GM23338 (cell line): ENCODE results near the gene CYTL1. TPM values are rescaled to one million over a fixed set of nuclear protein-coding genes. Genes with fewer than 3 reads are reported as not detected.

Experiments used
- ATAC-seq: fragments of 200-7000 bp; cut with Tn5 transposase; 3 replicates; pipeline ENCODE4 v1.9.1; 2020
- DNase-seq: peaks from one replicate; pipeline ENCODE4 v3.0.0-alpha.2; 2015; ENCODE audit warnings: low spot score
- H2AFZ ChIP-seq: fragments of 200-600 bp; sonication (generic); 2 replicates; pipeline ENCODE4 v1.8.0; 2016; ENCODE audit warnings: antibody characterized with exemption, mild to moderate bottlenecking, moderate library complexity
- H3F3A ChIP-seq: fragments of 200-600 bp; sonication (generic); replicated peaks from 2 replicates; pipeline ENCODE4 v1.8.0; 2017; ENCODE audit warnings: antibody characterized with exemption, mixed run types, low read depth
- H3K27ac ChIP-seq: fragments of 200-600 bp; sonication (generic); 2 replicates; pipeline ENCODE4 v1.6.1; 2016; ENCODE audit warnings: low read depth
- H3K27me3 ChIP-seq: fragments of 200-600 bp; sonication (generic); 2 replicates; pipeline ENCODE4 v1.8.0; 2016; ENCODE audit warnings: mild to moderate bottlenecking, mixed run types, moderate library complexity; ENCODE audit not compliant: insufficient read depth
- H3K36me3 ChIP-seq: fragments of 200-600 bp; sonication (generic); 2 replicates; pipeline ENCODE4 v1.8.0; 2016; ENCODE audit warnings: mild to moderate bottlenecking; ENCODE audit not compliant: insufficient read depth
- H3K4me1 ChIP-seq: fragments of 200-600 bp; sonication (generic); 2 replicates; pipeline ENCODE4 v1.8.0; 2016; ENCODE audit warnings: mild to moderate bottlenecking, moderate library complexity; ENCODE audit not compliant: insufficient read depth
- H3K4me2 ChIP-seq: fragments of 200-600 bp; sonication (generic); 2 replicates; pipeline ENCODE4 v1.7.1; 2017; ENCODE audit warnings: mixed run types
- H3K4me3 ChIP-seq: fragments of 200-600 bp; sonication (generic); 2 replicates; pipeline ENCODE4 v1.6.1; 2016; ENCODE audit warnings: mixed run types
- H3K79me2 ChIP-seq: fragments of 200-600 bp; sonication (generic); replicated peaks from 2 replicates; pipeline ENCODE4 v1.8.0; 2017; ENCODE audit warnings: mild to moderate bottlenecking; ENCODE audit not compliant: insufficient read depth
- H3K9me2 ChIP-seq: fragments of 200-600 bp; sonication (generic); 2 replicates; pipeline ENCODE4 v1.8.0; 2017; ENCODE audit not compliant: insufficient read depth
- H4K20me1 ChIP-seq: fragments of 200-600 bp; sonication (generic); replicated peaks from 2 replicates; pipeline ENCODE4 v1.8.0; 2017; ENCODE audit warnings: mild to moderate bottlenecking; ENCODE audit not compliant: insufficient read depth
- H3K27ac Mint-ChIP-seq: 2 replicates; pipeline ENCODE4 v1.8.0; 2020; ENCODE audit warnings: inconsistent platforms, mild to moderate bottlenecking, moderate library complexity, mixed read lengths
- H3K27me3 Mint-ChIP-seq: 3 replicates; pipeline ENCODE4 v1.8.0; 2022; ENCODE audit warnings: low read depth, mild to moderate bottlenecking, moderate library complexity, mixed read lengths, inconsistent platforms; ENCODE audit not compliant: insufficient read depth, poor library complexity
- H3K36me3 Mint-ChIP-seq: 3 replicates; pipeline ENCODE4 v1.8.0; 2021; ENCODE audit warnings: low read depth, mild to moderate bottlenecking, inconsistent platforms, moderate library complexity, mixed read lengths
- H3K4me1 Mint-ChIP-seq: 3 replicates; pipeline ENCODE4 v1.8.0; 2020; ENCODE audit warnings: mild to moderate bottlenecking, inconsistent platforms, mixed read lengths
- H3K4me3 Mint-ChIP-seq: 3 replicates; pipeline ENCODE4 v1.8.0; 2021; ENCODE audit warnings: moderate library complexity, mild to moderate bottlenecking, inconsistent platforms, mixed read lengths
- H3K9me3 Mint-ChIP-seq: 3 replicates; pipeline ENCODE4 v1.8.0; 2020; ENCODE audit warnings: moderate library complexity, mild to moderate bottlenecking, inconsistent platforms, mixed read lengths
- CREB1 ChIP-seq: fragments of 250-450 bp; sonication (Bioruptor Pico); IDR thresholded peaks from 2 replicates; pipeline ENCODE4 v1.5.0; 2020; ENCODE audit warnings: low read depth, mild to moderate bottlenecking, moderate library complexity
- EZH2 ChIP-seq: fragments of 200-600 bp; sonication (generic); IDR thresholded peaks from one replicate; pipeline ENCODE4 v1.8.0; 2017; ENCODE audit warnings: antibody characterized with exemption, mild to moderate bottlenecking, low read depth; ENCODE audit not compliant: unreplicated experiment
- EZH2phosphoT487 ChIP-seq: fragments of 200-600 bp; sonication (generic); IDR thresholded peaks from one replicate; pipeline ENCODE4 v1.8.1; 2018; ENCODE audit warnings: antibody characterized with exemption; ENCODE audit not compliant: unreplicated experiment
- JUNB ChIP-seq: IDR thresholded peaks from one replicate; pipeline ENCODE4 v1.6.1; 2016; ENCODE audit warnings: antibody characterized with exemption; ENCODE audit not compliant: unreplicated experiment
- NANOG ChIP-seq: IDR thresholded peaks from 2 replicates; pipeline ENCODE4 v1.6.1; 2016; ENCODE audit warnings: antibody characterized with exemption, borderline replicate concordance
- POLR2AphosphoS5 ChIP-seq: IDR thresholded peaks from 2 replicates; pipeline ENCODE4 v1.6.1; 2016; ENCODE audit warnings: antibody characterized with exemption, low read depth
- ZNF114 ChIP-seq: fragments of 250-450 bp; sonication (Bioruptor Pico); IDR thresholded peaks from 2 replicates; pipeline ENCODE4 v1.5.0; 2020; ENCODE audit warnings: mild to moderate bottlenecking, moderate library complexity
- polyA plus RNA-seq: library from polyadenylated mRNA; unstranded; fragments of >200 nt; fragmentation: Nextera tagmentation; extraction: Ambion mirVana; gene quantifications from 2 replicates; pipeline ENCODE4 v1.2.1, GENCODE V29; 2016
- total RNA-seq: library from RNA; depleted of rRNA; stranded (reverse); fragments of >200 nt; shearing (Covaris generic); gene quantifications from 2 replicates; pipeline ENCODE4 v1.2.3, GENCODE V29; 2014
- TF ChIP-seq, protein P1 (sequence below): IDR thresholded peaks from 2 replicates; pipeline ENCODE4 v1.6.1; 2016; ENCODE audit warnings: antibody characterized with exemption
- TF ChIP-seq, protein P2 (sequence below): IDR thresholded peaks from one replicate; pipeline ENCODE4 v1.6.1; 2018; ENCODE audit warnings: antibody characterized with exemption; ENCODE audit not compliant: unreplicated experiment
- TF ChIP-seq, protein P3 (sequence below), 2 experiments: fragments of 200-600 bp in 1 of 2; sonication (generic) in 1 of 2; conservative IDR thresholded peaks; 2 replicates each; pipeline versions ENCODE4 v1.5.1 to v1.6.1; 2016 to 2017; ENCODE audit warnings: antibody characterized with exemption in 2 of 2, low read depth in 2 of 2, mild to moderate bottlenecking in 2 of 2, moderate library complexity in 1 of 2

Gene CYTL1
- total and polyA plus RNA-seq, 2 experiments from 2014 or later = 12.6 to 17.6 TPM

DNA sequence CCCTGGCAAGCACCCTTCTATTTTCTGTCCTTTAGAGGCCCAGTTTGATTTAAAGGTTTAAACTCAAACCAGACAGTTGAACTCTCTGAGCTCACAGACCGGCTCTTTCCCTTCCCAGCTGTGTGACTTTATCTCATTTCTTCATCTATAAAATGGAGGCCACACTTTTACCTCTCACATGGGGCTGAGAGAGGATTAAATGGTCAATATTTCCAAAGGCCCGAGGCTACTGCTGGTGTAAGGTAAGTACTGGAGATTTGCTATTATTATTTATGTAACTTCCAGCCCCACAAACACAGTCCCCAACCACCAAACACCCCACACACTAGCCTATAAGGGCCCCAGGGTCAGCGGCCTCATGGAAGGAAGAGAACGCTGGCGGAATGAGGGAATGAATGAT is 13.6 kb upstream of the CYTL1 start (continued):
- TF ChIP-seq, protein P1, sequence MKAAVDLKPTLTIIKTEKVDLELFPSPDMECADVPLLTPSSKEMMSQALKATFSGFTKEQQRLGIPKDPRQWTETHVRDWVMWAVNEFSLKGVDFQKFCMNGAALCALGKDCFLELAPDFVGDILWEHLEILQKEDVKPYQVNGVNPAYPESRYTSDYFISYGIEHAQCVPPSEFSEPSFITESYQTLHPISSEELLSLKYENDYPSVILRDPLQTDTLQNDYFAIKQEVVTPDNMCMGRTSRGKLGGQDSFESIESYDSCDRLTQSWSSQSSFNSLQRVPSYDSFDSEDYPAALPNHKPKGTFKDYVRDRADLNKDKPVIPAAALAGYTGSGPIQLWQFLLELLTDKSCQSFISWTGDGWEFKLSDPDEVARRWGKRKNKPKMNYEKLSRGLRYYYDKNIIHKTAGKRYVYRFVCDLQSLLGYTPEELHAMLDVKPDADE = no peak
- TF ChIP-seq EZH2 = no peak
- TF ChIP-seq POLR2AphosphoS5 = no peak
- TF ChIP-seq, protein P2, sequence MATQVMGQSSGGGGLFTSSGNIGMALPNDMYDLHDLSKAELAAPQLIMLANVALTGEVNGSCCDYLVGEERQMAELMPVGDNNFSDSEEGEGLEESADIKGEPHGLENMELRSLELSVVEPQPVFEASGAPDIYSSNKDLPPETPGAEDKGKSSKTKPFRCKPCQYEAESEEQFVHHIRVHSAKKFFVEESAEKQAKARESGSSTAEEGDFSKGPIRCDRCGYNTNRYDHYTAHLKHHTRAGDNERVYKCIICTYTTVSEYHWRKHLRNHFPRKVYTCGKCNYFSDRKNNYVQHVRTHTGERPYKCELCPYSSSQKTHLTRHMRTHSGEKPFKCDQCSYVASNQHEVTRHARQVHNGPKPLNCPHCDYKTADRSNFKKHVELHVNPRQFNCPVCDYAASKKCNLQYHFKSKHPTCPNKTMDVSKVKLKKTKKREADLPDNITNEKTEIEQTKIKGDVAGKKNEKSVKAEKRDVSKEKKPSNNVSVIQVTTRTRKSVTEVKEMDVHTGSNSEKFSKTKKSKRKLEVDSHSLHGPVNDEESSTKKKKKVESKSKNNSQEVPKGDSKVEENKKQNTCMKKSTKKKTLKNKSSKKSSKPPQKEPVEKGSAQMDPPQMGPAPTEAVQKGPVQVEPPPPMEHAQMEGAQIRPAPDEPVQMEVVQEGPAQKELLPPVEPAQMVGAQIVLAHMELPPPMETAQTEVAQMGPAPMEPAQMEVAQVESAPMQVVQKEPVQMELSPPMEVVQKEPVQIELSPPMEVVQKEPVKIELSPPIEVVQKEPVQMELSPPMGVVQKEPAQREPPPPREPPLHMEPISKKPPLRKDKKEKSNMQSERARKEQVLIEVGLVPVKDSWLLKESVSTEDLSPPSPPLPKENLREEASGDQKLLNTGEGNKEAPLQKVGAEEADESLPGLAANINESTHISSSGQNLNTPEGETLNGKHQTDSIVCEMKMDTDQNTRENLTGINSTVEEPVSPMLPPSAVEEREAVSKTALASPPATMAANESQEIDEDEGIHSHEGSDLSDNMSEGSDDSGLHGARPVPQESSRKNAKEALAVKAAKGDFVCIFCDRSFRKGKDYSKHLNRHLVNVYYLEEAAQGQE = no peak
- no peak for TF ChIP-seq EZH2phosphoT487
- TF ChIP-seq CREB1 (CRISPR knock-in tag) = no peak
- no peak for TF ChIP-seq ZNF114 (CRISPR knock-in tag)
- TF ChIP-seq NANOG = no peak

DNA sequence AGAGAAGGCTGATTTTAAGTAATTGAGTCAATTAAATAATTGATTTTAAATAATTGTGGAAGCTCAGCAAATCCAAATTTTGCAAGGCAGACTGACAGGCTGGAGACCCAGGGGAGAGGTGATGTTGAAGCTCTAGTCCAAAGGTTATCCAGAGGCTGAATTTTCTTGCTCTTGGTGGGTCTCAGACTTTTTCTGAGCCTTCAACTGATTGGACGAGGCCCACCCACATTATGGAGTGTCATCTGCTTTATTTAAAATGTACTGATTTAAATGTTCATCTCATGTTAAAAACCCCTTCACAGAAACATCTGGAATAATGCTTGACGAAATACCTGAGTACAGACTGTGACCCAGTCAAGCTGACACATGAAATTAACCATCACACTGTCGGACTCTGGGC is 11.7 kb upstream of the CYTL1 start:
- H3K9me3 Mint-ChIP-seq = no peaks in the 10 kb centered on the region
- H3K4me1 ChIP-seq = no peaks in the 10 kb centered on the region
- no peaks in the 10 kb centered on the region for H3K27me3 Mint-ChIP-seq
- H3K4me3 Mint-ChIP-seq = no peak overlapping the region
- H3K4me2 ChIP-seq = no peak overlapping the region
- H2AFZ ChIP-seq = no peak overlapping the region
- H3F3A ChIP-seq = no peaks in the 10 kb centered on the region
- no peaks in the 10 kb centered on the region for H3K36me3 ChIP-seq
- no peaks in the 10 kb centered on the region for H3K9me2 ChIP-seq
- ATAC-seq = no peak
- H3K27ac ChIP-seq = no peak overlapping the region
- no peak for DNase-seq
- no peaks in the 10 kb centered on the region for H3K27me3 ChIP-seq
- no peaks in the 10 kb centered on the region for H4K20me1 ChIP-seq
- TF ChIP-seq EZH2 (no peak), ZNF114 (CRISPR knock-in tag) (no peak), EZH2phosphoT487 (no peak), JUNB (no peak), CREB1 (CRISPR knock-in tag) (no peak)
- TF ChIP-seq, protein P1 = no peak
- TF ChIP-seq, protein P3, sequence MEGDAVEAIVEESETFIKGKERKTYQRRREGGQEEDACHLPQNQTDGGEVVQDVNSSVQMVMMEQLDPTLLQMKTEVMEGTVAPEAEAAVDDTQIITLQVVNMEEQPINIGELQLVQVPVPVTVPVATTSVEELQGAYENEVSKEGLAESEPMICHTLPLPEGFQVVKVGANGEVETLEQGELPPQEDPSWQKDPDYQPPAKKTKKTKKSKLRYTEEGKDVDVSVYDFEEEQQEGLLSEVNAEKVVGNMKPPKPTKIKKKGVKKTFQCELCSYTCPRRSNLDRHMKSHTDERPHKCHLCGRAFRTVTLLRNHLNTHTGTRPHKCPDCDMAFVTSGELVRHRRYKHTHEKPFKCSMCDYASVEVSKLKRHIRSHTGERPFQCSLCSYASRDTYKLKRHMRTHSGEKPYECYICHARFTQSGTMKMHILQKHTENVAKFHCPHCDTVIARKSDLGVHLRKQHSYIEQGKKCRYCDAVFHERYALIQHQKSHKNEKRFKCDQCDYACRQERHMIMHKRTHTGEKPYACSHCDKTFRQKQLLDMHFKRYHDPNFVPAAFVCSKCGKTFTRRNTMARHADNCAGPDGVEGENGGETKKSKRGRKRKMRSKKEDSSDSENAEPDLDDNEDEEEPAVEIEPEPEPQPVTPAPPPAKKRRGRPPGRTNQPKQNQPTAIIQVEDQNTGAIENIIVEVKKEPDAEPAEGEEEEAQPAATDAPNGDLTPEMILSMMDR (conservative IDR thresholded peaks at IDR 0.05; ENCODE audit: low read depth in 2 of 2) = no peak
- no peaks in the 10 kb centered on the region; the same call in 2 of the 3 replicates for H3K4me1 Mint-ChIP-seq
- H3K36me3 Mint-ChIP-seq = no peaks in the 10 kb centered on the region
- H3K4me3 ChIP-seq = no peak overlapping the region
- H3K27ac Mint-ChIP-seq = no peak overlapping the region
- no peaks in the 10 kb centered on the region for H3K79me2 ChIP-seq
